Measurements from ENCODE around the gene FAM187B. TPM values are rescaled to one million over a fixed set of nuclear protein-coding genes. Genes with fewer than 3 reads are reported as not detected.
"Not testable (repeated sequence)": the region's sequence is repeated elsewhere in the genome, so short reads cannot be mapped to it uniquely, and the experiment has no call there.

Gene FAM187B
- total RNA-seq, 1 donor from 2014 or later = not detected

GRCh38 chr19:35223084-35223790 lies 5.3 kb downstream of the FAM187B start:
- Histone ChIP-seq H3F3A (ENCODE audit: low read depth) (no peaks in the 10 kb centered on the region), H2AFZ (replicated peaks) (no peak overlapping the region), H3K4me2 (no peak overlapping the region), H3K4me3 (no peak overlapping the region), H3K36me3 (no peaks in the 10 kb centered on the region), H3K4me1 (no peaks in the 10 kb centered on the region), H3K9me3 (ENCODE audit: low read depth) (no peaks in the 10 kb centered on the region), H3K27ac (no peak overlapping the region), H3K27me3 (no peaks in the 10 kb centered on the region), H3K9ac (no peak overlapping the region), H4K20me1 (ENCODE audit: low read depth) (no peaks in the 10 kb centered on the region), H3K79me2 (ENCODE audit: low read depth) (no peaks in the 10 kb centered on the region)
- no peak for TF ChIP-seq EZH2 (IDR thresholded peaks at IDR 0.05)
- no peak for TF ChIP-seq CTCF (IDR thresholded peaks at IDR 0.05)
- no peak for TF ChIP-seq EZH2phosphoT487 (IDR thresholded peaks at IDR 0.05)
- DNase-seq (ENCODE audit: low spot score) = no peak
- Mint-ChIP-seq H3K27me3 (ENCODE audit: insufficient read depth, low read depth) (peaks cover 7% of the 10 kb centered on the region), H3K4me3 (no peak overlapping the region), H3K27ac (no peak overlapping the region), H3K4me1 (no peaks in the 10 kb centered on the region), H3K36me3 (no peaks in the 10 kb centered on the region), H3K9me3 (peaks cover 5% of the 10 kb centered on the region)

DNA sequence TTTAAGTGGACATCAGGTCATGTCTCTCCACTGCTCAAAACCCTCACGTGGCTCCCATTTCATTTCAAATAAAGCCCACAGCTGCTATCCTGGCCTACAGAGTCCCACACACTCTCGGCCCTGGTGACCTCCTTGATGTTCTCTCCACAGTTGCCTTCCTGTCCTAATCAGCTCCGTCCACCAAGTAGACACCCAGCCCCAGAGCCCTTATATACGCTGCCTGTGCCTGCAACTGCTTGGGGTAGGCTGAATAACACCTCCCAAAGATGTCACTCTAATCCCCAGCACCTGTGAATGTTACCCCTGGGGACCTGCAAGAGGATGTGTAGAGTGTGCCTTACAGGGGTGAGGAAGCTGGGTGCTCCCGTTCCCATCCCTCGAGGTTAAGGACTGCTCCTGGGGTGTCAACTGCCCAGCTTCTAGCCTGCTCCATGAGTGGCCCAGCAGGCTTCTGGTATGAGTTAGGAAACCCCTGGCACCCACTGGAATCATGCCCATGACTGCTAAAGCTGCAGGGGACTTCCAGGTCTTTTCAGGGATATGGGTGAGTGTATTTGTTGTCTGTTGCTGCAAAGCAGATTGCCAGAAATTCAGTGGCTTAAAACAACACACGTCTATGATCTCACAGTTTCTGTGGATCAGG lies 6.0 kb downstream of the FAM187B start:
- Histone ChIP-seq H4K20me1 (ENCODE audit: low read depth) (no peaks in the 10 kb centered on the region), H3K79me2 (ENCODE audit: low read depth) (no peaks in the 10 kb centered on the region), H3K4me2 (no peak overlapping the region), H3K4me1 (no peaks in the 10 kb centered on the region), H3K9me3 (ENCODE audit: low read depth) (no peaks in the 10 kb centered on the region), H3K4me3 (no peak overlapping the region), H3K27me3 (no peaks in the 10 kb centered on the region), H3K36me3 (no peaks in the 10 kb centered on the region), H3F3A (ENCODE audit: low read depth) (no peaks in the 10 kb centered on the region), H2AFZ (replicated peaks) (no peak overlapping the region), H3K27ac (no peak overlapping the region), H3K9ac (no peak overlapping the region)
- Mint-ChIP-seq H3K27ac (no peak overlapping the region), H3K4me1 (no peaks in the 10 kb centered on the region), H3K4me3 (no peak overlapping the region), H3K9me3 (peaks cover 7% of the 10 kb centered on the region), H3K27me3 (ENCODE audit: insufficient read depth, low read depth) (peaks cover 7% of the 10 kb centered on the region), H3K36me3 (no peaks in the 10 kb centered on the region)
- TF ChIP-seq CTCF (IDR thresholded peaks at IDR 0.05) (no peak), EZH2 (IDR thresholded peaks at IDR 0.05) (no peak), EZH2phosphoT487 (IDR thresholded peaks at IDR 0.05) (no peak)
- no peak for DNase-seq (ENCODE audit: low spot score)

DNA sequence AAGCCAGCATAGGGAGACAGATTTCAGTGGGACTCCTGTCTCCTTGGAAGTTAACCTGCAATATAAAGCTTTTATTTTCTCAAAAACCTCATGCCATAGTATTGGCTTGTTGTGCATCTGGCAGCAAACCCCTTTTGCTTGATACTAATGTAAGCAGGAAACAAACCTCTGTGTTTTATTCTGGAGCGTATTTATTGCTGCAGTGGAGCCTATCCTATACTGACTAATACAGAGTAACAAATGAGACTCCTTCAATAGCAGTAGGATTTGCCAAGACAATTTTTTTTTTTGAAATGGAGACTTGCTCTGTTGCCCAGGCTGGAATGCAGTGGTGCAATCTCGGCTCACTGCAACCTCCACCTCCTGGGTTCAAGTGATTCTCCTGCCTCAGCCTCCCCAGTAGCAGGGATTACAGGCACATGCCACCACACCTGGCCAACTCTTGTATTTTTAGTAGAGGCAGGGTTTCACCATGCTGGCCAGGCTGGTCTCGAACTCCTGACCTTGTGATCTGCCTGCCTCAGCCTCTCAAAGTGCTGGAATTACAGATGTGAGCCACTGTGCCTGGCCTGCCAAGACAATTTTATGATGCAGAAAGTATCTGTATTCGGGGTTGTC lies 7.5 kb downstream of the FAM187B start:
- H3K79me2 ChIP-seq (ENCODE audit: low read depth); DNase-seq (ENCODE audit: low spot score); H4K20me1 ChIP-seq (ENCODE audit: low read depth); H3K9ac ChIP-seq; H3K9me3 ChIP-seq (ENCODE audit: low read depth); H3K4me1 ChIP-seq; H3K4me3 ChIP-seq; H3K4me2 ChIP-seq; H3K27me3 Mint-ChIP-seq (ENCODE audit: insufficient read depth, low read depth); H3K36me3 ChIP-seq; H3F3A ChIP-seq (ENCODE audit: low read depth); H3K27ac ChIP-seq; H3K27ac Mint-ChIP-seq; H3K4me3 Mint-ChIP-seq; H2AFZ ChIP-seq (replicated peaks); H3K27me3 ChIP-seq; H3K9me3 Mint-ChIP-seq; H3K36me3 Mint-ChIP-seq; H3K4me1 Mint-ChIP-seq: not testable (repeated sequence)

All from neural progenitor cell (in vitro differentiated cells).